HG03378 (cell line): ENCODE results near the gene PCDHGB1.
"Not testable (repeated sequence)": the region's sequence is repeated elsewhere in the genome, so short reads cannot be mapped to it uniquely, and the experiment has no call there.

Experiments
- ATAC-seq: cut with Tn5 transposase; IDR thresholded peaks from one replicate; pipeline ENCODE4 v1.9.1; 2021; ENCODE audit warnings: mild to moderate bottlenecking, moderate library complexity; ENCODE audit not compliant: unreplicated experiment

The PCDHGB1 gene

DNA sequence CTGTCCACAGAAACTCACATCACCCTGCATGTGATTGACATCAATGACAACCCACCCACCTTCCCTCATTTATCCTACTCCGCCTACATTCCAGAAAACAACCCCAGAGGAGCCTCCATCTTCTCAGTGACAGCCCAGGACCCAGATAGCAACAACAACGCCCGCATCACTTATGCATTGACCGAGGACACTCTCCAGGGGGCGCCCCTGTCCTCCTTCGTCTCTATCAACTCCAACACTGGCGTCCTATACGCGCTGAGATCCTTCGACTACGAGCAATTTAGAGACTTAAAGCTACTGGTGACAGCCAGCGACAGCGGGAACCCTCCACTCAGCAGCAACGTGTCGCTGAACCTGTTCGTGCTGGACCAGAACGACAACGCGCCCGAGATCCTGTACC is 4.6 kb upstream of the PCDHGB1 start:
- no peak for ATAC-seq

DNA sequence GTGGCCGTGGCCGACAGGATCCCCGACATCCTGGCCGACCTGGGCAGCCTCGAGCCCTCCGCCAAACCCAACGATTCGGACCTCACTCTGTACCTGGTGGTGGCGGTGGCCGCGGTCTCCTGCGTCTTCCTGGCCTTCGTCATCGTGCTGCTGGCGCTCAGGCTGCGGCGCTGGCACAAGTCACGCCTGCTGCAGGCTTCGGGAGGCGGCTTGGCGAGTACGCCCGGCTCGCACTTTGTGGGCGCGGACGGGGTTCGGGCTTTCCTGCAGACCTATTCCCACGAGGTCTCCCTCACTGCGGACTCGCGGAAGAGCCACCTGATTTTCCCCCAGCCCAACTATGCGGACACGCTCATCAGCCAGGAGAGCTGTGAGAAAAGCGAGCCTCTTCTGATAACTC is 3.9 kb upstream of the PCDHGB1 start:
- not testable (repeated sequence) for ATAC-seq

DNA sequence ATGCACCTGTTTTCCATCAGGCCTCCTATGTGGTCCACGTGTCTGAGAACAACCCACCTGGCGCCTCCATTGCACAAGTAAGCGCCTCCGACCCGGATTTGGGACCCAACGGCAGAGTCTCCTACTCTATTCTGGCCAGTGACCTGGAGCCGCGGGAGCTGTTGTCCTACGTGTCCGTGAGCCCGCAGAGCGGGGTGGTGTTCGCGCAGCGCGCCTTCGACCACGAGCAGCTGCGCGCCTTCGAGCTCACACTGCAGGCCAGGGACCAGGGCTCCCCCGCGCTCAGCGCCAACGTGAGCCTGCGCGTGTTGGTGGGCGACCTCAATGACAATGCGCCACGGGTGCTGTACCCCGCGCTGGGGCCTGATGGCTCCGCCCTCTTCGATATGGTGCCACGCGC is 1.7 kb downstream of the PCDHGB1 start:
- no peak for ATAC-seq

DNA sequence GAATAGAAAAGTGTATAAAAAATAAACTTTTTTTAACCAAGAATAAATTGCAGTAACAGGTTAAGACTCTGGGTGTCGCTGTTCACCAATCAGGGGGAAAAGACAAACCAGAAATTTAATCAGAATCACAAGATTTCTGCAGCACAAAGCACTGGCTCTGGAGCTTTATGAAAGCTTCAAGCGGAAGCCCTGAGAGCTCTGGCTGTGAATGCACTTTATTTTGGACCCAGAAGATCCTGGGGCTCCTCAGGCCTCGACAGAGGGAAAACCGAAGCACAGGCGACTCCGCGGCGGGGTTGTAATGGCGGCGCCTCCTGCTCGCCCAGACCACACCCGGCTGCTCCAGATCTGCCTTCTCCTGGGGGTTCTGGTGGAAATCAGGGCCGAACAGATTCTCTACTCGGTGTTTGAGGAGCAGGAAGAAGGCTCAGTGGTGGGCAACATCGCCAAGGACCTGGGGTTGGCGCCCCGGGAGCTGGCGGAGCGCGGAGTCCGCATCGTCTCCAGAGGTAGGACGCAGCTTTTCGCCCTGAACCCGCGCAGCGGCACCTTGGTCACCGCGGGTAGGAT is 5.1 kb downstream of the PCDHGB1 start, which contains the start of gene PCDHGA4:
Gene PCDHGA4, plus strand, starts transcription at position 122 of the 570 bp plus-strand sequence. Its CDS starts 87 bp downstream, at position 209.
- ATAC-seq: no peak

DNA sequence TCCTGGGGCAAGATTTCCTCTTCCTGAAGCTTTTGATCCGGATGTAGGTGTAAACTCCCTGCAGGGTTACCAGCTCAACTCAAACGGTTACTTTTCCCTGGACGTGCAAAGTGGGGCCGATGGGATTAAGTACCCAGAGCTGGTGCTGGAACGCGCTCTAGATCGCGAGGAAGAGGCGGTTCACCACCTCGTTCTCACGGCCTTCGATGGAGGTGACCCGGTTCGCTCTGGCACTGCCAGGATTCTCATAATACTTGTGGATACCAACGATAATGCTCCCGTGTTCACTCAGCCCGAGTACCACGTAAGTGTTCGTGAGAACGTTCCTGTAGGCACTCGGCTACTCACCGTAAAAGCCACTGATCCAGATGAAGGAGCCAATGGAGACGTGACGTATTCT is 5.7 kb downstream of the PCDHGB1 start:
- ATAC-seq: no peak

DNA sequence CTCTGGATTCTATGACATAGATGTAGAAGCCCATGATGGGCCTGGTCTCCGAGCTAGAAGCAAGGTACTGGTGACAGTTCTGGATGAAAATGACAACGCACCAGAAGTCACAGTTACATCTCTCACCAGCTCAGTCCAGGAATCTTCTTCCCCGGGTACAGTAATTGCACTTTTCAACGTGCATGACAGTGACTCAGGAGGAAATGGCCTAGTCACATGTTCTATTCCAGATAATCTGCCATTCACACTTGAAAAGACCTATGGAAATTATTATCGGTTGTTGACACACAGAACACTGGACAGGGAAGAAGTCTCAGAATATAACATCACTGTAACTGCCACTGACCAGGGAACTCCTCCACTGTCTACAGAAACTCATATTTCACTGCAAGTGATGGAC is 6.2 kb downstream of the PCDHGB1 start:
- ATAC-seq: no peak

DNA sequence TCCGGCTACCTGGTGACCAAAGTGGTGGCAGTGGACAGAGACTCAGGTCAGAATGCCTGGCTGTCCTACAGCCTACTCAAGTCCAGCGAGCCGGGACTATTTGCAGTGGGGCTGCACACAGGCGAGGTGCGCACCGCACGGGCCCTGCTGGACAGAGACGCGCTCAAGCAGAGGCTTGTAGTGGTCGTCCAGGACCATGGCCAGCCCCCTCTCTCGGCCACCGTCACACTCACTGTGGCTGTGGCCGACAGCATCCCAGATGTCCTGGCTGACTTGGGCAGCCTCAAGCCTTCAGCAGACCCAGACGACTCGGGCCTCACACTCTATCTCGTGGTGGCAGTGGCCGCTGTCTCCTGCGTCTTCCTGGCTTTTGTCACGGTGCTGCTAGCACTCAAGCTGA is 7.1 kb downstream of the PCDHGB1 start:
- ATAC-seq: no peak

DNA sequence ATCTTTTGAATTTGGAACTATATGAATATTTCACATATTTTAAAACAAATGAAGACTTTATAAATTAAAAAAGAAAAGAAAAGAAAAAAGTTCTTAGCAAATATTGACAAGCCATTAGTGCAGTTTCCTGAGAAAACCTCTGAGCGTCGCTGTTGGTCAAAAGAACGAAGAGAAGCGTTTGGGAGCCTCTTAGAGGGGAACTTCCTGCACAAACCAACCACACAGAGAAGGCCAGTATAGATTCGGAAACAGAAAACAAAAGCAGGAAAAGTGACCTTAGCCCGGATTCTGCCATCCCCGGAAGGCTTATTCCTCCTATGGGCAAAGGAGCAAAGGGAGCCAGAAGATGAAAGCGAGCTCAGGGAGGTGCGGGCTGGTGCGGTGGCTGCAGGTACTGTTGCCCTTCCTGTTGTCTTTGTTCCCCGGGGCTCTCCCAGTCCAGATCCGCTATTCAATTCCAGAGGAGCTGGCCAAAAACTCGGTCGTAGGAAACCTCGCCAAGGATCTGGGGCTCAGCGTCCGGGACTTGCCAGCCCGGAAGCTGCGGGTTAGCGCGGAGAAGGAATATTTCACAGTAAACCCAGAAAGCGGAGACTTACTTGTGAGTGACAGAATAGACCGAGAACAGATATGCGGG is 10.0 kb downstream of the PCDHGB1 start, which contains the start of gene PCDHGB2:
Gene PCDHGB2, plus strand, starts transcription at position 205 of the 637 bp plus-strand sequence. Its CDS starts 142 bp downstream, at position 347.
- no peak for ATAC-seq

DNA sequence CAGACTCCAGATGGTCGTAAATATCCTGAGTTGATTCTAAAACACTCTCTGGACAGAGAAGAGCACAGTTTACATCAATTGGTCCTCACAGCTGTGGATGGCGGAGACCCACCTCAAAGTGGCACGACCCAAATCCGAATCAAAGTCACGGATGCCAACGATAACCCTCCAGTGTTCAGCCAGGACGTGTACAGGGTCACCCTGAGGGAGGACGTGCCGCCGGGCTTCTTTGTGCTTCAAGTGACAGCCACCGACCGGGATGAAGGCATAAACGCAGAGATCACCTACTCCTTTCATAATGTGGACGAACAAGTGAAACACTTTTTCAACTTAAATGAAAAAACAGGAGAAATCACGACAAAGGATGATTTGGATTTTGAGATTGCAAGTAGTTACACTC is 10.8 kb downstream of the PCDHGB1 start:
- no peak for ATAC-seq

DNA sequence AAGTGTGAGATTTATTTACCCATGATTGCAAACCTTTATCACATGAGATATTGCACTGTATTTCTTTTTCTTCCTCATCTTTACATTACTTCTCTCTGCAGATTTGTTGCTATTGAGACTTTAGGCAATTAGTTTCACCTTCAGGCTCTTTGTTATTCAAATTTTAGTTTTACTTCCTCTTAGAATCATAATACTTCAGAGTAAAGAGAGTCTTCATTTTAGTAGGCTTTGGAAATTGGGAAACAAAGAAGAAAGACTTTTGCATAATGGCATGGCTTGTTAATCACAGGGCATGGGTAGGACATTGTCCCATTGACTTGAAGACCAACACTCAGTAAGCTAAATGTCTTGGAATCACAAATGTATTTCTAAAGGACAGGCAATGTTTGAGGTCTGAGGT is 12.8 kb downstream of the PCDHGB1 start:
- ATAC-seq: no peak

DNA sequence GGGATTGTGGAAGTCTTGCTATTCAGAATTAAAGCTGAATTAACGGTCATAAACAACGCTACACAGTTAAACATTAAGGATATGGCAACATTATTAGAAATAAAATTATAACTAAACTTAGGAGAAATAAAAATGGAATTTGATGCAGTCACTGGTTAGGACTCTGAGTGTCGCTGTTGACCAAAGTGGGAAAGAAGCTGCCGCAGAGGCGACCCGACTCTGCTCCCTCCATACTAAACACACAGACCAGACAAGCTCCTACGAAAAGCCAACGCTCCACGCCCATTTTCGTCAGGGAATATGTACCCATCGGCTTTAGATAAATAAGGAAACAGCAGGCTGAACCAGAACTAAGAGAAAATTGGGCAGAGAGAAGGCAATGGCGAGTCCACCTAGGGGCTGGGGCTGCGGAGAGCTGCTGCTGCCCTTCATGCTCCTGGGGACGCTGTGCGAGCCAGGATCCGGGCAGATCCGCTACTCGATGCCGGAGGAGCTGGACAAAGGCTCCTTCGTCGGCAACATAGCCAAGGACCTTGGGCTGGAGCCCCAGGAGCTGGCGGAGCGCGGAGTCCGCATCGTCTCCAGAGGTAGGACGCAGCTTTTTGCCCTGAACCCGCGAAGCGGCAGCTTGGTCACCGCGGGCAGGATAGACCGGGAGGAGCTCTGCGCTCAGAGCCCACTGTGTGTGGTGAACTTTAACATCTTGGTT is 14.2 kb downstream of the PCDHGB1 start, which contains the start of gene PCDHGA5:
Gene PCDHGA5, plus strand, starts transcription at position 211 of the 709 bp plus-strand sequence. Its CDS starts 169 bp downstream, at position 380.
- no peak for ATAC-seq

DNA sequence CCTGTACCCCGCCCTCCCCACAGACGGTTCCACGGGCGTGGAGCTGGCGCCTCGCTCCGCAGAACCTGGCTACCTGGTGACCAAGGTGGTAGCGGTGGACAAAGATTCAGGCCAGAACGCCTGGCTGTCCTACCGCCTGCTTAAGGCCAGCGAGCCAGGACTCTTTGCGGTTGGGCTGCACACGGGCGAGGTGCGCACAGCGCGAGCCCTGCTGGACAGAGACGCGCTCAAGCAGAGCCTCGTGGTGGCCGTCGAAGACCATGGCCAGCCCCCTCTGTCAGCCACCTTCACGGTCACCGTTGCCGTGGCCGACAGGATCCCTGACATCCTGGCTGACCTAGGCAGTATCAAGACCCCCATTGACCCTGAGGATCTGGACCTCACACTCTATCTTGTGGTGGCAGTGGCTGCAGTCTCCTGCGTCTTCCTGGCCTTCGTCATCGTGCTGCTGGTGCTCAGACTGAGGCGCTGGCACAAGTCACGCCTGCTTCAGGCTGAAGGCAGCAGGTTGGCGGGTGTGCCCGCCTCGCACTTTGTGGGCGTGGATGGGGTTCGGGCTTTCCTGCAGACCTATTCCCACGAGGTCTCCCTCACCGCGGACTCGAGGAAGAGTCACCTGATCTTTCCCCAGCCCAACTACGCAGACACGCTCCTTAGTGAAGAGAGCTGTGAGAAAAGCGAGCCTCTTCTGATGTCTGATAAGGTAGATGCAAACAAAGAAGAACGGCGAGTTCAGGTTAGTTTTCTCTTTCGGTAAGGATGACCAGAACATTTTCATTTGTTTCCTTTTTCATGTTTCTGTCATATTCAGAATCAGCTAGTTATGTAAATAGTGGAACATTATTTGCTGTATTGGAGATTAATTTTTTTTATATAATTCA is 16.4 kb downstream of the PCDHGB1 start:
- no peak for ATAC-seq

DNA sequence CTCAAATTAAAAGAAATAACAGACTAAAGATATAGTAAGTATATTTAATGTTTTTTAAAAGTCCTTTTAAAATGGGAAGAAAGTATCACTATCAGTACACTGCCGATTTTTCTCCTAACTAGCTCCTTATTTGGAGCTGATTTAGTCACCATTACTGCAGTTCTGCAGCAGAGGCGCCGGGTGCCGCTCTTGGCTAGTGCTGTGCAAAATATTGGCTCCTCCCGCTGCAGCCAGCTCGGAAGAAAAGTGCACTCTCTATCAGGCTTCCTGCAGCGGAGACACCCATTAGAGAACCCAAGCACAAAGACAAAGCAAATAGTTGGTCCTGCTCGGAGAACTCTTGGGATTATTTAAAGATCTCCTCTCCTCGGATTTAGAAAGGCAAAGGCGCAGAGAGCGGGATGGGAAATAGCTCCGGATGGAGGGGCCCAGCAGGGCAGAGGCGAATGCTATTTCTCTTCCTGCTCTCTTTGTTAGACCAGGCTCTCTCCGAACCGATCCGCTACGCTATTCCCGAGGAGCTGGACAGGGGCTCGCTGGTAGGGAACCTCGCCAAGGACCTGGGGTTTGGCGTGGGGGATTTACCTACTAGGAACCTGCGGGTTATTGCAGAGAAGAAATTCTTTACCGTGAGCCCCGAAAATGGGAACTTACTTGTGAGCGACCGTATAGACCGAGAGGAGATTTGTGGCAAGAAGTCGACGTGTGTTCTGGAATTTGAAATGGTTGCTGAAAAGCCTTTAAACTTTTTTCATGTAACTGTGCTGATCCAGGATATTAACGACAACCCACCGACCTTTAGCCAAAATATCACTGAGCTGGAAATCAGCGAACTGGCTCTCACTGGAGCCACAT is 20.3 kb downstream of the PCDHGB1 start, which contains the start of gene PCDHGB3:
Gene PCDHGB3, plus strand, starts transcription at position 249 of the 855 bp plus-strand sequence. Its CDS starts 153 bp downstream, at position 402.
- ATAC-seq: peak; percentile 95

DNA sequence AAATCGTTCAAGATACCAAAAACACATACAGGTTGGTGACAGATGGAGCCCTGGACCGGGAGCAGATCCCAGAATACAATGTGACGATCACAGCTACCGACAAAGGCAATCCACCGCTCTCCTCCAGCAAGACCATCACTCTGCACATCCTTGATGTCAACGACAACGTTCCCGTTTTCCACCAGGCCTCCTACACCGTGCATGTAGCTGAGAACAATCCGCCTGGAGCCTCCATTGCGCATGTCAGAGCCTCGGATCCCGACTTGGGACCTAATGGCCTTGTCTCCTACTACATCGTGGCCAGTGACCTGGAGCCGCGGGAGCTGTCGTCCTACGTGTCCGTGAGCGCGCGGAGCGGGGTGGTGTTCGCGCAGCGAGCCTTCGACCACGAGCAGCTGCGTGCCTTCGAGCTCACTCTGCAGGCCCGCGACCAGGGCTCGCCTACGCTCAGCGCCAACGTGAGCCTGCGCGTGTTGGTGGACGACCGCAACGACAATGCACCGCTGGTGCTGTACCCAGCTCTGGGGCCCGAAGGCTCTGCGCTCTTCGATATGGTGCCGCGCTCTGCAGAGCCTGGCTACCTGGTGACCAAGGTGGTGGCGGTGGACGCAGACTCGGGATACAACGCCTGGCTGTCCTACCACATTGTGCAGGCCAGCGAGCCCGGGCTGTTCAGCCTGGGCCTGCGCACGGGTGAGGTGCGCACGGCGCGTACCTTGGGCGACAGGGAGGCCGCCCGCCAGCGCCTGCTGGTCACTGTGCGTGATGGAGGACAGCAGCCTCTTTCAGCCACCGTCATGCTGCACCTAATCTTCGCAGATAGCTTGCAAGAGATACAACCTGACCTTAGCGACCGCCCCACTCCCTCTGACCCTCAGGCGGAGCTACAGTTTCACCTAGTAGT is 21.9 kb downstream of the PCDHGB1 start:
- ATAC-seq: no peak

DNA sequence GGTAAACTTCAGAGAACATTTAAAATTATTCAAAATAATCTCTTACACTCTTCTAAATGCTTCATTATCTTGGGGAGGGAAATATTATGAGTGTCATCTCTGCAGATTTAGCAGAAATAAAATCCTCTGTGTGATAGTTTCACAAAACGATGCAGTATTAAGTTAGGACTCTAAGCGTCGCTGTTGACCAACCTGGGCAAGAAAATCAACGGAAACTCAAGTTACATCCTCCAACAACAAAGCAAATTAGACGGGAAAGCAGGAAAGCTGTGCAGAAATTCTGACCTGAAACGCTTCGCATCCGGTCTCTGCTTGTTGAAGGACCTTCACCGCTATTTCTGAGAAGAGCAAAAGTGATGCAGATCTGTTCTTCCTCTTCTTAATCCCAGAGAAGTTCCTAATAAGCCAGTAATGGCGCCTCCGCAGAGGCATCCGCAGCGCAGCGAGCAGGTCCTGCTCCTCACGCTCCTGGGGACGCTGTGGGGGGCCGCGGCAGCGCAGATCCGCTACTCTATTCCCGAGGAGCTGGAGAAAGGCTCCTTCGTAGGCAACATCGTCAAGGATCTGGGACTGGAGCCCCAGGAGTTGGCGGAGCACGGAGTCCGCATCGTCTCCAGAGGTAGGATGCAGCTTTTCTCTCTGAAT is 23.9 kb downstream of the PCDHGB1 start, which contains the start of gene PCDHGA6:
Gene PCDHGA6, plus strand, starts transcription at position 219 of the 645 bp plus-strand sequence. Its CDS starts 193 bp downstream, at position 412.
- ATAC-seq: no peak

DNA sequence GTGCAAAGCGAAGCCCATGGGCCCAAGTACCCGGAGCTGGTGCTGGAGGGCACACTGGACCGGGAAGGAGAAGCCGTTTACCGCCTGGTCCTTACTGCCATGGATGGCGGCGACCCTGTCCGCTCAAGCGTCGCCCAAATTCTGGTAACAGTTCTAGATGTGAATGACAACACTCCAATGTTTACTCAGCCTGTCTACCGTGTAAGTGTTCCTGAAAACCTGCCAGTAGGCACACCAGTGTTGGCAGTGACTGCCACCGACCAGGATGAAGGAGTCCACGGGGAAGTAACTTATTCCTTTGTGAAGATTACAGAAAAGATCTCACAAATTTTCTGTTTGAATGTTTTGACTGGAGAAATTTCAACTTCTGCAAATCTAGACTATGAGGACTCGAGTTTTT is 24.7 kb downstream of the PCDHGB1 start:
- ATAC-seq: no peak

DNA sequence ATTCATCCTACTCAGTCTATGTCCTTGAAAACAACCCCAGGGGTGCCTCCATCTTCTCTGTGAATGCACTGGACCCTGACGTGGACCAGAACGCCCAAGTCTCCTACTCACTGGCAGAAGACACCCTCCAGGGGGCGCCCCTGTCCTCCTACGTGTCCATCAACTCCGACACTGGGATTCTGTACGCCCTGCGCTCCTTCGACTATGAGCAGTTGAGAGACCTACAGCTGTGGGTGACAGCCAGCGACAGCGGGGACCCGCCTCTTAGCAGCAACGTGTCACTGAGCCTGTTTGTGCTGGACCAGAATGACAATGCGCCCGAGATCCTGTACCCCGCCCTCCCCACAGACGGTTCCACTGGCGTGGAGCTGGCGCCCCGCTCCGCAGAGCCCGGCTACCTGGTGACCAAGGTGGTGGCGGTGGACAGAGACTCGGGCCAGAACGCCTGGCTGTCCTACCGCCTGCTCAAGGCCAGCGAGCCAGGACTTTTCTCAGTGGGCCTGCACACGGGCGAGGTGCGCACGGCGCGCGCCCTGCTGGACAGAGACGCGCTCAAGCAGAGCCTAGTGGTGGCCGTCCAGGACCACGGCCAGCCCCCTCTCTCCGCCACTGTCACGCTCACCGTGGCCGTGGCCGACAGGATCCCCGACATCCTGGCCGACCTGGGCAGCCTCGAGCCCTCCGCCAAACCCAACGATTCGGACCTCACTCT is 25.7 kb downstream of the PCDHGB1 start:
- not testable (repeated sequence) for ATAC-seq
